K562 (cell line): Measurements from ENCODE around the gene LGI4. TPM values are rescaled to one million over a fixed set of nuclear protein-coding genes. Genes with fewer than 3 reads are reported as not detected.
A peak's percentile ranks its signal among the peaks of the same experiment; 100 is the strongest.

ENCODE experiments used
- ATF1 ChIP-seq, 2 experiments: fragments of 450-650 bp in 1 of 2; IDR thresholded peaks; 2 replicates each; pipeline ENCODE4 v1.6.1; 2016; ENCODE audit warnings: missing compliant biosample characterization in 1 of 2, missing genetic modification characterization in 1 of 2
- ATF7 ChIP-seq: fragments of 450-650 bp; IDR thresholded peaks from 2 replicates; pipeline ENCODE4 v1.7.1; 2014; ENCODE audit warnings: mild to moderate bottlenecking, moderate library complexity
- CBFB ChIP-seq: sonication (generic); formaldehyde crosslinking; IDR thresholded peaks from 2 replicates; pipeline ENCODE4 v1.4.0; 2020; ENCODE audit warnings: mild to moderate bottlenecking, missing genetic modification reagents
- CREM ChIP-seq: IDR thresholded peaks from 2 replicates; pipeline ENCODE4 v1.6.1; 2014; ENCODE audit warnings: antibody characterized with exemption, low read depth
- KLF1 ChIP-seq: fragments of 450-650 bp; IDR thresholded peaks from 2 replicates; pipeline ENCODE4 v1.6.1; 2016; ENCODE audit warnings: missing genetic modification characterization, missing compliant biosample characterization
- TGIF2 ChIP-seq: sonication (generic); formaldehyde crosslinking; IDR thresholded peaks from 2 replicates; pipeline ENCODE4 v1.8.1; 2022; ENCODE audit warnings: mild to moderate bottlenecking, missing genetic modification reagents, moderate library complexity
- ZNF197 ChIP-seq: fragments of 200-800 bp; sonication (Bioruptor generic); IDR thresholded peaks from 2 replicates; pipeline ENCODE4 v1.6.1; 2016; ENCODE audit warnings: low read depth, missing genetic modification characterization, missing compliant biosample characterization
- ZNF586 ChIP-seq: fragments of 450-650 bp; formaldehyde crosslinking; conservative IDR thresholded peaks from 2 replicates; pipeline ENCODE4 v1.4.0; 2020; ENCODE audit warnings: mild to moderate bottlenecking, moderate library complexity
- ZNF707 ChIP-seq: fragments of 250-450 bp; sonication (Bioruptor Pico); conservative IDR thresholded peaks from 2 replicates; pipeline ENCODE4 v1.8.0; 2022; ENCODE audit warnings: inconsistent platforms, mild to moderate bottlenecking, moderate library complexity
- ZNF79 ChIP-seq: fragments of 250-450 bp; sonication (Bioruptor Pico); IDR thresholded peaks from 2 replicates; pipeline ENCODE4 v1.4.0; 2020; ENCODE audit warnings: low read depth, mild to moderate bottlenecking, moderate library complexity
- polyA plus RNA-seq, 8 experiments: library from polyadenylated mRNA; depleted of rRNA in 4 of 8; stranded (reverse) in 5 of 8; unstranded in 3 of 8; fragments of >200 nt; fragmentation: Nextera tagmentation in 2 of 8; fragmentation: Illumina TruSeq in 1 of 8; extraction: Ambion mirVana in 2 of 8; extraction: Trizol in 1 of 8; gene quantifications; 2 replicates each; pipeline versions ENCODE4 v1.2.1 to v1.2.3, GENCODE V29; 2011 to 2014; ENCODE audit warnings: inconsistent platforms in 1 of 8, missing spikeins in 1 of 8
- total RNA-seq, 7 experiments: library from RNA; depleted of rRNA in 6 of 7; stranded (reverse); fragments of >200 nt in 6 of 7; fragmentation: Illumina TruSeq in 2 of 7; extraction: Trizol in 2 of 7; gene quantifications; 2 replicates each; pipeline versions ENCODE4 v1.2.1 to v1.2.3, GENCODE V29; 2011 to 2021; ENCODE audit warnings: low replicate concordance in 1 of 7
- TF ChIP-seq, protein P1 (sequence below), 2 experiments: fragments of 450-650 bp in 1 of 2; sonication (generic) in 1 of 2; formaldehyde crosslinking in 1 of 2; IDR thresholded peaks; 2 replicates each; pipeline versions ENCODE4 v1.7.1 to v1.9.0; 2016 to 2022; ENCODE audit warnings: inconsistent platforms in 1 of 2, mild to moderate bottlenecking in 1 of 2, missing genetic modification reagents in 1 of 2
- TF ChIP-seq, protein P2 (sequence below): sonication (generic); formaldehyde crosslinking; IDR thresholded peaks from 2 replicates; pipeline ENCODE4 v1.9.0; 2022; ENCODE audit warnings: mild to moderate bottlenecking, missing genetic modification reagents
- TF ChIP-seq, protein P3 (sequence below): sonication (generic); IDR thresholded peaks from 2 replicates; pipeline ENCODE4 v1.6.1; 2016
- TF ChIP-seq, protein P4 (sequence below), 2 experiments: IDR thresholded peaks; 2 replicates each; pipeline ENCODE4 v1.6.1; 2012; ENCODE audit warnings: improper control_type of control experiment in 2 of 2, low read depth in 2 of 2, low read length in 2 of 2, borderline replicate concordance in 1 of 2

The LGI4 gene
- total and polyA plus RNA-seq, 9 of the 15 experiments (the other 6 are each of a cell fraction or from before 2014, with no cell fraction given): 0.14 to 0.30 (median 0.24) TPM; not detected in 4

DNA sequence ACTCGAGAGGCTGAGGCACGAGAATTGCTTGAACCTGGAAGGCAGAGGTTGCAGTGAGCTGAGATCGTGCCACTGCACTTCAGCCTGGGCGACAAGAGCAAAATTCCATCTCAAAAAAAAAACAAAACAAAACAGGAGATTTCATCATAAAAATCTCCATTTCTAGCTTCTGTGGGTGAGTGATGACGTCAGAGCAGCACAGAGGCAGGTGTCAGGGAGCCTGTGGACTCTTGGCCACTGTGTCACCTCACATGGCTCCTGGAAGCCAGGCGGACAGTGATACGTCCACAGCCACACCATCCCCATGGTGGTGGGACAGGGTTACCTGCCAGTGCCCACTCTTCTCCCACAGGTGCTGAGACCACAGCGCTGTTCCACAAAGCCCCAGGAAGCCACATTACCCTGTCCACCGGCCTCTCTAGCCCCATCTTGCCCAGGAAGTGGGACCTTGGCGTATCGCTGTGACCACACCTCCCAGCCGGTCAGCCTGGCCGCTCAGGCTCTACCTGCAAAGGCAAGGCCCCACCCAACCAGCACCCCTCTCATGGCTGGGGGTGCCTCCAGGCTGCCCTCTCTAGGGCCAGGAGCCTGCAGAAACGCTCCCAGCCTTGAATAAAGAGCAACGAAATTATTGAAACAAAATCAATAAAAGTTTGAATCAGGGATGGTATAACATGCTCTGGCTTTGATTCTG, 21.7 kb downstream of the LGI4 start (continued):
- TF ChIP-seq, protein P1, sequence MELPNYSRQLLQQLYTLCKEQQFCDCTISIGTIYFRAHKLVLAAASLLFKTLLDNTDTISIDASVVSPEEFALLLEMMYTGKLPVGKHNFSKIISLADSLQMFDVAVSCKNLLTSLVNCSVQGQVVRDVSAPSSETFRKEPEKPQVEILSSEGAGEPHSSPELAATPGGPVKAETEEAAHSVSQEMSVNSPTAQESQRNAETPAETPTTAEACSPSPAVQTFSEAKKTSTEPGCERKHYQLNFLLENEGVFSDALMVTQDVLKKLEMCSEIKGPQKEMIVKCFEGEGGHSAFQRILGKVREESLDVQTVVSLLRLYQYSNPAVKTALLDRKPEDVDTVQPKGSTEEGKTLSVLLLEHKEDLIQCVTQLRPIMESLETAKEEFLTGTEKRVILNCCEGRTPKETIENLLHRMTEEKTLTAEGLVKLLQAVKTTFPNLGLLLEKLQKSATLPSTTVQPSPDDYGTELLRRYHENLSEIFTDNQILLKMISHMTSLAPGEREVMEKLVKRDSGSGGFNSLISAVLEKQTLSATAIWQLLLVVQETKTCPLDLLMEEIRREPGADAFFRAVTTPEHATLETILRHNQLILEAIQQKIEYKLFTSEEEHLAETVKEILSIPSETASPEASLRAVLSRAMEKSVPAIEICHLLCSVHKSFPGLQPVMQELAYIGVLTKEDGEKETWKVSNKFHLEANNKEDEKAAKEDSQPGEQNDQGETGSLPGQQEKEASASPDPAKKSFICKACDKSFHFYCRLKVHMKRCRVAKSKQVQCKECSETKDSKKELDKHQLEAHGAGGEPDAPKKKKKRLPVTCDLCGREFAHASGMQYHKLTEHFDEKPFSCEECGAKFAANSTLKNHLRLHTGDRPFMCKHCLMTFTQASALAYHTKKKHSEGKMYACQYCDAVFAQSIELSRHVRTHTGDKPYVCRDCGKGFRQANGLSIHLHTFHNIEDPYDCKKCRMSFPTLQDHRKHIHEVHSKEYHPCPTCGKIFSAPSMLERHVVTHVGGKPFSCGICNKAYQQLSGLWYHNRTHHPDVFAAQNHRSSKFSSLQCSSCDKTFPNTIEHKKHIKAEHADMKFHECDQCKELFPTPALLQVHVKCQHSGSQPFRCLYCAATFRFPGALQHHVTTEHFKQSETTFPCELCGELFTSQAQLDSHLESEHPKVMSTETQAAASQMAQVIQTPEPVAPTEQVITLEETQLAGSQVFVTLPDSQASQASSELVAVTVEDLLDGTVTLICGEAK (IDR thresholded peaks at IDR 0.05): no peak
- TF ChIP-seq, protein P1 (CRISPR knock-in tag; IDR thresholded peaks at IDR 0.05): no peak
- TF ChIP-seq ZNF586 (CRISPR knock-in tag) (no peak), ATF7 (peak; percentile 44; the same call in 1 of the 2 replicates), KLF1 (no peak), CBFB (no peak), ZNF707 (CRISPR knock-in tag) (no peak), TGIF2 (CRISPR knock-in tag) (no peak), ATF1 (CRISPR knock-in tag; IDR thresholded peaks at IDR 0.05) (no peak), ATF1 (tag; IDR thresholded peaks at IDR 0.05) (peak; percentile 59; the same call in 1 of the 2 replicates), ZNF197 (no peak), ZNF79 (CRISPR knock-in tag) (no peak), CREM (peak; percentile 34; the same call in 1 of the 2 replicates)
- TF ChIP-seq, protein P2, sequence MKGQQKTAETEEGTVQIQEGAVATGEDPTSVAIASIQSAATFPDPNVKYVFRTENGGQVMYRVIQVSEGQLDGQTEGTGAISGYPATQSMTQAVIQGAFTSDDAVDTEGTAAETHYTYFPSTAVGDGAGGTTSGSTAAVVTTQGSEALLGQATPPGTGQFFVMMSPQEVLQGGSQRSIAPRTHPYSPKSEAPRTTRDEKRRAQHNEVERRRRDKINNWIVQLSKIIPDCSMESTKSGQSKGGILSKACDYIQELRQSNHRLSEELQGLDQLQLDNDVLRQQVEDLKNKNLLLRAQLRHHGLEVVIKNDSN (CRISPR knock-in tag): no peak
- TF ChIP-seq, protein P3, sequence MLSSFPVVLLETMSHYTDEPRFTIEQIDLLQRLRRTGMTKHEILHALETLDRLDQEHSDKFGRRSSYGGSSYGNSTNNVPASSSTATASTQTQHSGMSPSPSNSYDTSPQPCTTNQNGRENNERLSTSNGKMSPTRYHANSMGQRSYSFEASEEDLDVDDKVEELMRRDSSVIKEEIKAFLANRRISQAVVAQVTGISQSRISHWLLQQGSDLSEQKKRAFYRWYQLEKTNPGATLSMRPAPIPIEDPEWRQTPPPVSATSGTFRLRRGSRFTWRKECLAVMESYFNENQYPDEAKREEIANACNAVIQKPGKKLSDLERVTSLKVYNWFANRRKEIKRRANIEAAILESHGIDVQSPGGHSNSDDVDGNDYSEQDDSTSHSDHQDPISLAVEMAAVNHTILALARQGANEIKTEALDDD: no peak
- TF ChIP-seq, protein P4, sequence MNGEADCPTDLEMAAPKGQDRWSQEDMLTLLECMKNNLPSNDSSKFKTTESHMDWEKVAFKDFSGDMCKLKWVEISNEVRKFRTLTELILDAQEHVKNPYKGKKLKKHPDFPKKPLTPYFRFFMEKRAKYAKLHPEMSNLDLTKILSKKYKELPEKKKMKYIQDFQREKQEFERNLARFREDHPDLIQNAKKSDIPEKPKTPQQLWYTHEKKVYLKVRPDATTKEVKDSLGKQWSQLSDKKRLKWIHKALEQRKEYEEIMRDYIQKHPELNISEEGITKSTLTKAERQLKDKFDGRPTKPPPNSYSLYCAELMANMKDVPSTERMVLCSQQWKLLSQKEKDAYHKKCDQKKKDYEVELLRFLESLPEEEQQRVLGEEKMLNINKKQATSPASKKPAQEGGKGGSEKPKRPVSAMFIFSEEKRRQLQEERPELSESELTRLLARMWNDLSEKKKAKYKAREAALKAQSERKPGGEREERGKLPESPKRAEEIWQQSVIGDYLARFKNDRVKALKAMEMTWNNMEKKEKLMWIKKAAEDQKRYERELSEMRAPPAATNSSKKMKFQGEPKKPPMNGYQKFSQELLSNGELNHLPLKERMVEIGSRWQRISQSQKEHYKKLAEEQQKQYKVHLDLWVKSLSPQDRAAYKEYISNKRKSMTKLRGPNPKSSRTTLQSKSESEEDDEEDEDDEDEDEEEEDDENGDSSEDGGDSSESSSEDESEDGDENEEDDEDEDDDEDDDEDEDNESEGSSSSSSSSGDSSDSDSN (IDR thresholded peaks at IDR 0.05; ENCODE audit: borderline replicate concordance in 1 of 2, low read depth in 2 of 2, low read length in 2 of 2): no peak
